Measurements from ENCODE around the gene NUP205.

The NUP205 gene, protein sequence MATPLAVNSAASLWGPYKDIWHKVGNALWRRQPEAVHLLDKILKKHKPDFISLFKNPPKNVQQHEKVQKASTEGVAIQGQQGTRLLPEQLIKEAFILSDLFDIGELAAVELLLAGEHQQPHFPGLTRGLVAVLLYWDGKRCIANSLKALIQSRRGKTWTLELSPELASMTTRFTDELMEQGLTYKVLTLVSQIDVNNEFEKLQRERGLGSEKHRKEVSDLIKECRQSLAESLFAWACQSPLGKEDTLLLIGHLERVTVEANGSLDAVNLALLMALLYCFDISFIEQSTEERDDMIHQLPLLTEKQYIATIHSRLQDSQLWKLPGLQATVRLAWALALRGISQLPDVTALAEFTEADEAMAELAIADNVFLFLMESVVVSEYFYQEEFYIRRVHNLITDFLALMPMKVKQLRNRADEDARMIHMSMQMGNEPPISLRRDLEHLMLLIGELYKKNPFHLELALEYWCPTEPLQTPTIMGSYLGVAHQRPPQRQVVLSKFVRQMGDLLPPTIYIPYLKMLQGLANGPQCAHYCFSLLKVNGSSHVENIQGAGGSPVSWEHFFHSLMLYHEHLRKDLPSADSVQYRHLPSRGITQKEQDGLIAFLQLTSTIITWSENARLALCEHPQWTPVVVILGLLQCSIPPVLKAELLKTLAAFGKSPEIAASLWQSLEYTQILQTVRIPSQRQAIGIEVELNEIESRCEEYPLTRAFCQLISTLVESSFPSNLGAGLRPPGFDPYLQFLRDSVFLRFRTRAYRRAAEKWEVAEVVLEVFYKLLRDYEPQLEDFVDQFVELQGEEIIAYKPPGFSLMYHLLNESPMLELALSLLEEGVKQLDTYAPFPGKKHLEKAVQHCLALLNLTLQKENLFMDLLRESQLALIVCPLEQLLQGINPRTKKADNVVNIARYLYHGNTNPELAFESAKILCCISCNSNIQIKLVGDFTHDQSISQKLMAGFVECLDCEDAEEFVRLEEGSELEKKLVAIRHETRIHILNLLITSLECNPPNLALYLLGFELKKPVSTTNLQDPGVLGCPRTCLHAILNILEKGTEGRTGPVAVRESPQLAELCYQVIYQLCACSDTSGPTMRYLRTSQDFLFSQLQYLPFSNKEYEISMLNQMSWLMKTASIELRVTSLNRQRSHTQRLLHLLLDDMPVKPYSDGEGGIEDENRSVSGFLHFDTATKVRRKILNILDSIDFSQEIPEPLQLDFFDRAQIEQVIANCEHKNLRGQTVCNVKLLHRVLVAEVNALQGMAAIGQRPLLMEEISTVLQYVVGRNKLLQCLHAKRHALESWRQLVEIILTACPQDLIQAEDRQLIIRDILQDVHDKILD (N-terminal part only)

DNA sequence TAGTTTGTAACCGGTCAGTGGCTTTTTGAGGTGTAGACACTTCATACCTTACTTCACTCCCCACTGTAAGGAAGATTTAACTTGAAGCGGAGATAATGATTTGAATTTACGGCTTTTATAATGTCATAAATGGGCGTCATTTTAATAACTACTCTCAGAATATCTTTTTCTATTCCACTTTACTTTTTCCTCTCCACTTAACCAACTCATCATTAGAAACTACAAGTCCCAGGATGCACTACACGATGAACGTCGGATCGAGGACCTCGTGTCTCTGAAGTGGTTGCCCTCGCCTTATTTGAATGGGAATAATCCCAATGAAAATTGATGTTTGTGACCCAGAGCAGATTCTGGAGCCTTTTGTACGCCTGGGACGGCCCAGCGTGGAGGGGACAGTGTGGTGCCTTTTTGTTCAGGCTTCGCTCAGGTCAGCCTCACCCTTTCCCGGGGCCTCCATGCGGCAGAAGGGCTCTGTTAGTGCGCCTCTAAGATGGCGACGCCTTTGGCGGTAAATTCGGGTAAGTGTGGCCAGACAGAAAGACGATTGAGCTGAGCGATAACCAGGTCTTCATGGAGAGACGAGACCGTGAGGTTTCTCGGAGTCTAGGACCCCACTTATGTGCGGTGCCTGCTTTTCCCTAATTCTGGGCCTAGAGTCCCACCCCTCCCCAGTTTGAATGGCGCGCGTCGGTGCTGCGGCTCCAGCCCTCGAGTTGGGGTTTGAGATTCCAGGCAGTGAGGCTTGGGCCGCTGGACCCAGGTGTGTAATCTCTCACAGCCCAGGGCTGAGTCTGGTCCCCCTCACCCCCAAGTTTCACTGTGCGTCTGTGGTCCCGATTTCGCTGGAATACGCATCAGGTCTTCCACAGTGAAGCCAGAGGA, at the start of gene NUP205:
TSS of gene NUP205 (plus strand) at position 463 of the 882 bp plus-strand sequence. CDS start at position 491, 28 bp downstream.
- FAIRE-seq = peak; percentile 53

DNA sequence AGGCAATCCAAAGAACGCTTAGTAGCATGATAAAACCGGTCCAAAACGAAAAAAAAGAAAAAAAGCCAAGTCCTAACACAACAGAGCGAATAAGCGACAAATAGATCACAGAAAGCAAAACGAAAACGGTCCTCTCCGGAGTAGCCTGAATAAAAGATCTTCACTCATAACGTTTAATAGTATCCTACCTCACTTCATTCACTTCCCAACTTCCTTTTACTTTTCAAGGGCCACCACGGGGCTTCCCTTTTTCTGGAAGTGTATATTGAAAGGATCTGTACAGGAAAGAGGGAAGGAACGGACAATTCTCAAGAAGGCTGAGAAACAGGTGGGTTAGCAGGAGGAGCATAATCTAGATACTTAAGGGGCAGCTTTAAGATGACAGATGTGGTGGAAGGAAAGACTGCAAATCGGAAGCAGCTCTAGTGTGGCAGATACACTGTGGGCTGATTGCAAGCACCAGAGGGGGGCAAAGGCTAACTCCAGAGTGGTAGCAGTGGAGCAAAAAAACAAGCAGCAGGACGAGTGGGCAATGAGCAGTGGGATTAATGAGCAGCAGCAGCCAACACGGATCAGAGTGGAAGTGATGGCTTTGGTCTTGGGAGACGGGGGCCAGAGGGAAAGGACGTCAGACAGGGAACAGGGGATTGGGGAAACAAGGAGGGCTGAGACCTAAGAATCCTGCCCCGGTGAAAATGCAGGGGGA, 48.7 kb upstream of the NUP205 start:
- FAIRE-seq = no peak

DNA sequence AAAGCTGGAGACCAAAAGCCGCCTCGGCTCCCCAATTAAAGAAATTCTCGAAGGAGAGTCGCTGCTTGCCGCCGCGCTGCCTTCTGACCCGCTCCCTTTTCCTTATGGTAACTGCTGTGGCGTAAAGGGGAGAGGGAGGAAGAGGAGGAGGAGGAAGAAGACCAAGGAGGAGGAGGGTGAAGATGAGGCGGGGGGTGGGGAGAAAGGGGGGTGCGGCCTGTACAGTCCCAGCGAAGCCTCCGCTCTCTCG, 48.2 kb upstream of the NUP205 start:
- no peak for FAIRE-seq

DNA sequence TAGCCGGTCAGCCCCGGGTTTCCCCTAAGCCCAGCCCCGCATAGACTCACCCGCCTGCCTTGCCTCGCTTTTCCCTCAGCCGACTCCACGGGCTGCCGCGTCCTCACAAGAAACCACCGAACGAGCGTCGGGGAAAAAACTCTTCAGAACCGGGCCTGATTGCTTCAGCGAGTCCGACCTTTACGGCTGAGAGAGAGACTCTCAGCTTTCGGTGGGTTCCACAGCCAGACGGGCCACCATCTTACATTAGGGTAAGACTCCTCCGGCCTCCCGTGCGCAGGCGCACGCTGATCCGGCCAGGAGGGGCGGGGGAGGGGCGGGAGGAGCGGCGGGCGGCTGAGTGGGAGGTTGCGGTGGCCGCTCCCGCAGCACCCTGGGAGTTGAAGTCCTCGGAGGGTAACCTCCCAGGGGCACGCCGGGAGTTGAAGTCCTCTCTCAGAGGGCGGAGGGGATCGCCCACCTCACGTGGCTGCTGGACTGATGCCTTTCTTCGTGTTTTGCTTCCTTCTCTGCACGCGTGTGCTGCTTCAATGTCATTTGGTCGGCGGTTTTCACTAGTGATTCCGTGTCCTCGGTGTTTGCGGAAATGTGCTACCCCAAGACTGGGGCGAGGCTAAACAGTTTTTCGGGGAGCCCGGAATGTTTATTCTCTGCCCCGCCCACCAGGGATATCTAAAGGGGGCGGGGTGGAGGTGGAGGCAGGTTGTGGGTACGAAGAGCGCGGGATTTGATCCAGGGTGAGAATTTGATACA, 47.7 kb upstream of the NUP205 start, which contains the start of gene CNOT4:
TSS of gene CNOT4 (minus strand) at position 264 of the 753 bp plus-strand sequence. CDS start 71,771 bp downstream, outside the sequence.
- FAIRE-seq = no peak

DNA sequence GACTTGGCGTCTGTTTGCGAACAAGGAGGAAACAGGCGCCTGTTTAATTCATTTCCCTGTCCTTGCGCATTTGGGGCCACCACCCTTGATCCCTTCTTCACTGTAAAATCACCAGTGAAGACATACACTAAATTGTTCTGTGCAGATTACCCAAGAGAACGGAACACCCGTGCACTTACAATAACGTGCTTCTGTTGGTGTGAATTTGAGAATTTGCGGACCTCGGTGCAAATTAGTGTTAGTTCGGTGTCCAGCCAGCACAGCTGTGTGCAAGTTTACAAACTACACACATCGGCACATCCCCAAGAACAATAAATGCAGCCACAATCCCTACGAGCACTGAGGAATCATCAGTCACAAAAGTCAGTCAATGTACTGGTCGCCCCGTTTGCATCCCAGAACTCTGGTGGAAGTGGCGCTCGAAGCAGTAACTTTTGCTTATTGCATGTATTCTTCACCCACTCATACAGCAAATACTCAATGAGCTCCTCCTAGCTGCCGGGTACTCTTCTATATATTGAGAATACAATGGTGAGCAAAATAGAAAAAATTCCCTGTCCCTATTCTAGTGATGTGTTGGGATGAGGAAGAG, 47.0 kb upstream of the NUP205 start:
- no peak for FAIRE-seq

DNA sequence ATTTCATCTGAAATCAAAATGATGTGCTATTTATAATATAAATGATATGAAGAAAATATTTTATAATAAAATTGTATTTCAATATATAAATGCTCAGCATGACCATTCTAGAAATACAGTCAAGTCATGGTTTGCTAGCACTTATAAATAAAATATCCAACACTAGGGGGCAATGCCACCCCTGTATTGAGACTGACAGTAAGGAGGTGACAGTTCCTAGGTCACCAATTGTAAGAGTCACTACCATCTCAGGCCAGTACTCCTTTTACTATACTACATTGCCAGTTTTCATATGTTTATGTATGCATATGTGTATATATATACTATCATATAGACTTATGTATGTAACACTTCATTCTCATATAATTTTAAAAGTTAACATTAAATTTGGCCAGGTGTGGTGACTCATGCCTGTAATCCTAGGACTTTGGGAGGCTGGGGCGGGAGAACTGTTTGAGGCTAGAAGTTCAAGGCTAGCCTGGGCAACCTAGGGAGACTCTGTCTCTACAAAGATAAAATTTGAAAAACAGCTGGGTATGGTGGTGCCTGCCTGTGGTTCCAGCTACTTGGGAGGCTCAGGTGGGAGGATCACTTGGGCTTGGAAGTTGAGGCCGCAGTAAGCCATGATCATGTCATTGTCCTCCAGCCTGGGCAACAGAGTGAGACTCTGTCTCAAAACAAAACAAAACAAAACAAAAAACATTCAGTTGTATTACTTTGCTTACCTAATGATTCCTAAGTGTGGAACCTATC, 45.4 kb upstream of the NUP205 start:
- no peak for FAIRE-seq

DNA sequence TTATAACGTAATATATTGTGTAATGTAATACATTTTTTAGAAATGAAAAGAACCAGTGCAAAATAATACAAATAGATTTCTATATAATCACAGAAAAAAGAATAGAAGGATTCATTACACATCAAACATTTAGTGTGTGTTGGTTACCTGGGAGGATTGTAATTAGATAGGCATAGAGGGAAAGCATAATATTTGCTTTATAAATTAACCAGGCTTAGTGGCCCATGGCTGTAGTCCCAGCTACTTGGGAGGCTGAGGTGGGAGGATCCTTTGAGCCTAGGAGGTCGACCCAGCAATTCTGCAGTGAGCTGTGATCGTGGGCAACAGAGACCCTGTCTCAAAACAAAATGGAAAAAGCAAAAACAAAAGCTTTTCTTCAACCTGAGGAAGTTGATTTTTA, 42.9 kb upstream of the NUP205 start:
- no peak for FAIRE-seq

DNA sequence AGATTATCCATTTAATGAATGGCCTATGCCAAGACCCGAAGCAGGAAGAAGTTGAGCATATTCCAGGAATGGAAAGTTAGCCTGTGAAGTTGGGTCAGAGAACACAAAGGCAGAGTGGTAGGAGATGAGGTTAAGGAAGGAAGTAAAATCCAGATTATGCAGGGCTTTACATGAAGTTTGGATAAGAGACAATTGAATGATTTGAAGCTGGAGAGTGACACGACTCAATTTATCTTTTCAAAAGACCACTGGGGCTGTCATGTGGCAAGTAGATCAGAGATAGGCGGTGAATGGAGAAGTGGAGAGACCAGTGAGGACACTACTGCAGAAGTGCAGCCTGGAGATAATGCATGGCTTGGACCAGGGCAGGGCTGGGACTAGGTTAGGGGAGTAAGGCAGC, 40.7 kb upstream of the NUP205 start:
- no peak for FAIRE-seq

DNA sequence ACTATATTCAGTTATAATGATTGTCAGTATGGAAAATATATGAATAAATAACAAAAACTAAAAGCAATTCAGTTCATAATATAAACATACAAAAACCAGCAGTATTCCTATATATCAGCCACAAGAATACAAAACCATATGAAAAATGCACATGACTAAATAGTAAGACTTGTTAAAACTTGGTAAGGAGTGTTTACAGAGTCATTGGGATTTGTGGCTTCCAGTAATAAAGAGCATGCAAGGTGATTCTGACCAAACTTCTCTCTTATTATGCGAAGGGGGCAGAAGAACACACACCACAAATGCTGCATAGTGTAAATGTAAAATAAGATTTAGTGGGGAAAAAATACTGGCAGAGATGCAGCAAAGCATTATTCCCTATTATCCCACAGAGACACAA, 39.0 kb upstream of the NUP205 start:
- FAIRE-seq = no peak

DNA sequence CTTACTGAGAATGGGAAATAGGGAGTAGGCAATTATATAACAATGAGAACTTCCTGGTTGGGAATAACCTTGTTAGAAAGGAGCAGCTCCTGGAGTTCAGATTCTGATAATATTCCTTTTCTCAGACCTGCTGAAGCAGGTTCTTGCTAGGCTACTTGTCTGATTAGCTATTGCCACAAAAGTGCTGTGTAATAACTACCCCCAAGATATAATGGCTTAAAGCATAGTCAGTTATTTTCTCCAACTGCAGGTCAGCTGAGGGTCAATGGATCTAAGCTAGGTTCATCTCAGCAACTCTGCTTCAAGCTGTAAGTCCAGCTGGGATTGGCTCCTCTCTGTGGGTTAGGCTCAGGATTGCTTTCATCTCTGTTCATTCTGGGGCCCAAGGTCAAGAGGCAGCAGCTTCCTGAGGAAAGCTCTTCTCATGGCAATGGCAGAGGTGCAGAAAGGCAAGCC, 38.5 kb upstream of the NUP205 start:
- FAIRE-seq = no peak

DNA sequence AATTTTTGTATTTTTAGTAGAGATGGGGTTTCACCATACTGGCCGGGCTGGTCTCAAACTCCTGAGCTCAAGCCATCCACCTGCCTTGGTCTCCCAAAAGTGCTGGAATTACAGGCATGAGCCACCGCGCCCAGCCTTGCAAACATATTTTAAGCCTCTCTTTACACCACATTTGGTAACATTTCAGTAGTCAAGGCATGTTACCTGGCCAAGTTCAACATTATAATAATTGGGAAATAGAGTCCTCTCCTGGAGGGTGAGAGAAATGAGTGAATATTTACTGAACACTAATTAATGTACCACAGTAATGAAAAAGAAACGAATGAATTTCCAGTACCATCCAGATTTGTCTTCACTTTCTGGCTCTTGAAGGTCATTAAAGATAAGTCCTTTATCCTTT, 37.8 kb upstream of the NUP205 start:
- FAIRE-seq = no peak

DNA sequence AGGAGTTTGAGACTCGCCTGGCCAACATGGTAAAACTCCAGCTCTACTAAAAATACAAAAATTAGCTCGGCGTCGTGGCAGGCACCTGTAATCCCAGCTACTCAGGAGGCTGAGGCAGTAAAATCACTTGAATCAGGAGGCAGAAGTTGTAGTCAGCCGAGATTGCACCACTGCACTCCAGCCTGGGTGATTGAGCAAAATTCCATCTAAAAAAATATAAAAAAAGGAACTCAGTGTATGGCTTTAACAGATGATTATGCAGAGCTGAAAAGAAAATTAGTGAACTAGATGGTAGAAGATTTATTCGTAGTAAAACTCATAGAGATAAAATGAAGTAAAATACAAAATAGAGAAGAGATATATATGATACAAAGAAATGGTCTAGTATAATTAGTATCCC, 35.2 kb upstream of the NUP205 start:
- FAIRE-seq = no peak

DNA sequence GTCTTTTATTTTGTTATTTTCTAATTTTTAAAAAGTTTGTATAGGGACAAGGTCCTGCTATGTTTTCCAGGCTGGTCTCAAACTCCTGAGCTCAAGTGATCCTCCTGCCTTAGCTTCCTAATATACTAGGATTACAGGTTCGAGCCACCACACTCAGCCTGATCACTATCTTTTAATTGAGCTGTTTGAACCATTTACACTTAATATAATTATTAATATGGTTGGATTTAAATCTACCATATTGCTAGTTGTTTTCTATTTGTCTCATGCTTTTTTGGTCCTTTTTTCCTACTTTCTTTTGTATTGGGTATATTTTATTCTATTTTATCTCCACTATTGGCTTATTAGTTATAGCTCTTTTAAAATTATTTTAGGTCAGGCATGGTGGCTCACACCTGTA, 34.6 kb upstream of the NUP205 start:
- no peak for FAIRE-seq

DNA sequence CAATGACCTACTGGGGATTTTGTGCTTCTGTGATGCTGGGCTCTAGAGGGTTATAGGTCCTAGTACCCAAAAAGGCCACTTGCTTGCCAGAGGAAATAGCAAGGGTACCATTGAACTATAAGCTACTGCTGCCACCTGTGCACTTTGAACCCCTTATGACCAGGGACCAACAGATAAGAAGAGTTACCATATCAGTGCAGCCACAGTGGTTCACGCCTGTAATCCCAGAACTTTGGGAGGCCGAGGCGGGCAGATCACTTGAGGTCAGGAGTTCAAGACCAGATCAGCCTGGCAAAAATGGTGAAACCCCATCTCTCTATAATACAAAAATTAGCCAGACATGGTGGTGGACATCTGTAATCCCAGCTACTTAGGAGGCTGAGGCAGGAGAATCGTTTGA, 32.3 kb upstream of the NUP205 start:
- no peak for FAIRE-seq

DNA sequence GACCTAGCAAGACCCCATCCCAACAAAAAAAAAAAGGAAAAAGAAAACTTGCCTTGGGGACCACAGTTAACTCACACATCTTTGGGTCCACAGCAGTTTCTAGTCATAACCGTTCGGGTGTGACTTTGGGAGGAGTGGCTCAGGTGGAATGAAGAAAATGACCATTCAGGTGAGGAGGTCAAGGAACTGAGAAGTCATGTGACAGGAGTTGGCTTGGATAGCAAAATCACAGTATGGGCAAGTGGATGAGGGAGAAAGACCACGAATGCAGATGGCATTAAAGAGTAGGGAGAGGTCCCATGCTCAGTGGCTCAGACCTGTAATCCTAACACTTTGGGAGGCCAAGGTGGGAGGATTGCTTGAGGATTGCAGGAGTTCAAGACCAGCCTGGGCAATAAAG, 30.7 kb upstream of the NUP205 start:
- FAIRE-seq = no peak

DNA sequence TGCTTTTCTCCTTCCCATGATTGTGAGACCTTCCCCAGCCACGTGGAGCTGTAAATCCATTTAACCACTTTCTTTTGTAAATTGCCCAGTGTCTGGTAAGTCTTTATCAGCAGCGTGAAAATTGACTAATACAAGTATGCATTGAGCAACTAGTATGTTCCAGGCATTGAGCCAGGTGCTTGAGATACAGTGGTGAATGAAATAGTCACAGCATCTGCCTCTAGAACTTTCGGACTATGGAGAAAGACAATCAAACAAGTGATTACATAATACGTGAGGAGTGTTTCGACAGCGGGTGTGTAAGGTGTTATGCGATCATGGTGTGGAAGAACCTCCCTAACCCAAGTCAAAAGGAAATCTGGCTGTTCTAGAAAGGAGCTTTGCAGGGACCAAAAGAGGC, 21.6 kb upstream of the NUP205 start:
- no peak for FAIRE-seq

DNA sequence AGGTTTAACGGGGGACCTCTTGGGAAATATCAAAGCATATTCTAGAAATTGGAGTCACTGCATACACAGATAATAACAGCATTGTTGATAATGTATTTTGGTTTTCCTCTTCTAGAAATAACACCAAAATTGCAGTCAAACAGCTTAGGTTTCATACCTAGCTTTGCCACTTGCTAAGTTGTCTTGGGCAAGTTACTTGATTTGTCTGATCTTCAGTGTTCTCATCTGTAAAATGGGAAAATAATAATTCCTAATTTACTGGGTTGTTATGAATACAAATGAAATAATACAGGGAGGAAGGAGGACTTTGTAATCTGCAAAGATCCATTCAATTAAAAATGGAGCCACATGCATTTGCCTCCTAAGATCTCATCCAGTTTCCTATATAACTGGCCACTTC, 20.3 kb upstream of the NUP205 start:
- no peak for FAIRE-seq

DNA sequence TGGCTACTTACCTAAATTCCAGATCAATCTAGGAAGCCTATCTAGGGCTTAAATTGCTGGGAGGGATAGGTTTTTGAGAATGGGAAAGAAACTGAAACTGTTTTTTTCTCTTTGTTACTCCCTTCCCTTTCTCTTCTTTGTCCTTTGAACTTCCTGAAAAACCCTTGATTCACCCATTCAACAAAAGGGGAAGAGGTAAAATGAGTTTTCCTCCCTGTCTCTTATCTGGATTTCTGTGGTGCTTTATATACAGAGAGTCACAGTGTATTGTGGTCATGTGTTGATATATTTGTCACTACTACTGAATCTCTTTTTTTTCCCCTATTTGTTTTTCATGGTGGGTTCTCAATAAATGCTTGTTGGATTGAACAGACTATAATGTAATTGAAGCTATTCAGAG, 19.8 kb upstream of the NUP205 start:
- FAIRE-seq = no peak

DNA sequence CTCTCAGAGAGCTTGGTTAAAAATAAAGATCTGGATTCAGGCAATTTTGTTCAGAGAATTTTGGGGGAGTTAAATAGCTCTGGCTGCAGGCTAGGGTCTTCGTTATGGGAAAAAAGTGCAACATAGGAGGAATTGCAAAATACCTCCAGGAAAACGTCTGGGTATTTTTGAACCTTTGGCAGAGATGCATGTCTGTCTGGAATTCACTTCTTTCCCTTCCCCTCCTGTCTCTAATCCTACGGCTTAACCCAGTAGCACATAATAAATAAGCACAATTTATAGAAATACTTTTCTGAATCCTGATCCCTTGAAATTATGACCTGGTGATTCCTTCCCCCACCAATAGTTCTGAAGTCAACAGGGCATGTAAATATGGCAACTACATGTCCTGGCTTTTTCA, 19.3 kb upstream of the NUP205 start:
- no peak for FAIRE-seq
